D721Med (cell line): ENCODE data around the gene TBL2.
"Not testable (repeated sequence)": the region's sequence is repeated elsewhere in the genome, so short reads cannot be mapped to it uniquely, and the experiment has no call there.

ENCODE experiments used
- DNase-seq: peaks from one replicate; pipeline ENCODE4 v3.0.0; 2011; ENCODE audit warnings: low spot score; ENCODE audit not compliant: insufficient read length
- FAIRE-seq: peaks from 2 replicates; lab custom pipeline; 2011; peaks lifted over from hg19 to GRCh38; lab: Jason Lieb, UNC
- CTCF ChIP-seq: IDR thresholded peaks from 2 replicates; pipeline ENCODE4 v1.5.1; 2012; ENCODE audit warnings: mild to moderate bottlenecking, control low read depth; ENCODE audit not compliant: insufficient read depth; ENCODE audit errors: missing control alignments

TBL2 gene

GRCh38 chr7:73573276-73573675 lies 5.1 kb downstream of the TBL2 start:
- DNase-seq (no peak), FAIRE-seq (no peak)
- no peak for TF ChIP-seq CTCF

- TF ChIP-seq CTCF, result no peak
- FAIRE-seq (no peak), DNase-seq (no peak)
Measured at GRCh38 chr7:73572767-73573186, 5.6 kb downstream of the TBL2 start.

GRCh38 chr7:73570977-73571376 lies 7.4 kb downstream of the TBL2 start:
- DNase-seq (no peak), FAIRE-seq (no peak)
- no peak for TF ChIP-seq CTCF

GRCh38 chr7:73570521-73570920 lies 7.9 kb downstream of the TBL2 start:
- DNase-seq (no peak), FAIRE-seq (no peak)
- no peak for TF ChIP-seq CTCF

- DNase-seq (no peak), FAIRE-seq (no peak)
- no peak for TF ChIP-seq CTCF
Measured at GRCh38 chr7:73569042-73569608, 9.3 kb downstream of the TBL2 start.

- no peak for FAIRE-seq
- TF ChIP-seq CTCF, result no peak
Measured at GRCh38 chr7:73567846-73568685, 10.3 kb downstream of the TBL2 start.

GRCh38 chr7:73567140-73567539 lies 11.2 kb downstream of the TBL2 start:
- no peak for DNase-seq
- FAIRE-seq, result no peak
- no peak for TF ChIP-seq CTCF

More at GRCh38 chr7:73567846-73568685, 10.3 kb downstream of the TBL2 start:
- DNase-seq, result no peak

GRCh38 chr7:73566431-73566830 lies 11.9 kb downstream of the TBL2 start:
- not testable (repeated sequence) for DNase-seq, FAIRE-seq
